ENCODE data around the gene TBL1Y.

- TF ChIP-seq CTCF (IDR thresholded peaks at IDR 0.05 in 8 of 11, conservative IDR thresholded peaks at IDR 0.05 in 3 of 11): no peak
- no peak for TF ChIP-seq POLR2AphosphoS5 (IDR thresholded peaks at IDR 0.05)
- TF ChIP-seq POLR2A (IDR thresholded peaks at IDR 0.05): no peak
Measured at GRCh38 chrY:6911253-6911881, 870 bp downstream of the TBL1Y start, which contains the start of gene AMELY.
